Activated T-helper 1 cell treated with Interleukin-2 at 50 U/mL for 16 hours (primary cell): ENCODE data around the gene ABHD2.
"Not testable (repeated sequence)": the region's sequence is repeated elsewhere in the genome, so short reads cannot be mapped to it uniquely, and the experiment has no call there.

Source experiments
- DNase-seq: peaks from one replicate; pipeline ENCODE4 v3.0.0-alpha.2; 2020; ENCODE audit warnings: low read depth

The ABHD2 gene

GRCh38 chr15:89139613-89140499, 51.6 kb downstream of the ABHD2 start:
- DNase-seq: no peak

- DNase-seq: no peak
Measured at GRCh38 chr15:89140595-89140994, 52.3 kb downstream of the ABHD2 start.

- DNase-seq: not testable (repeated sequence)
Measured at GRCh38 chr15:89141159-89141558, 52.9 kb downstream of the ABHD2 start.

- no peak for DNase-seq
Measured at GRCh38 chr15:89141885-89142284, 53.6 kb downstream of the ABHD2 start.

GRCh38 chr15:89142423-89142822, 54.2 kb downstream of the ABHD2 start:
- no peak for DNase-seq

GRCh38 chr15:89143503-89144162, 55.4 kb downstream of the ABHD2 start:
- DNase-seq: no peak

GRCh38 chr15:89144491-89144890, 56.2 kb downstream of the ABHD2 start:
- no peak for DNase-seq

- DNase-seq: no peak
Measured at GRCh38 chr15:89146366-89146765, 58.1 kb downstream of the ABHD2 start.

- DNase-seq: no peak
Measured at GRCh38 chr15:89148126-89148525, 59.9 kb downstream of the ABHD2 start.

GRCh38 chr15:89149501-89150101, 61.3 kb downstream of the ABHD2 start:
- DNase-seq: no peak

- no peak for DNase-seq
Measured at GRCh38 chr15:89150287-89150686, 62.0 kb downstream of the ABHD2 start.

- DNase-seq: no peak
Measured at GRCh38 chr15:89150762-89151664, 62.8 kb downstream of the ABHD2 start.

- no peak for DNase-seq
Measured at GRCh38 chr15:89155122-89155521, 66.9 kb downstream of the ABHD2 start.

GRCh38 chr15:89155656-89156055, 67.4 kb downstream of the ABHD2 start:
- DNase-seq: no peak

GRCh38 chr15:89157061-89157460, 68.8 kb downstream of the ABHD2 start:
- DNase-seq: no peak

- no peak for DNase-seq
Measured at GRCh38 chr15:89157918-89158564, 69.8 kb downstream of the ABHD2 start.

GRCh38 chr15:89161666-89162065, 73.4 kb downstream of the ABHD2 start:
- no peak for DNase-seq

- no peak for DNase-seq
Measured at GRCh38 chr15:89163271-89164055, 75.2 kb downstream of the ABHD2 start.

GRCh38 chr15:89164712-89165211, 76.5 kb downstream of the ABHD2 start:
- DNase-seq: no peak

GRCh38 chr15:89165677-89166076, 77.4 kb downstream of the ABHD2 start:
- DNase-seq: no peak
